GM12891 (cell line): ENCODE results near the gene KCNMA1.

Experiments
- POLR2A ChIP-seq: IDR thresholded peaks from 2 replicates; pipeline ENCODE4 v1.6.1; 2011; ENCODE audit warnings: low read depth, low read length, control low read depth
- POLR2AphosphoS5 ChIP-seq: IDR thresholded peaks from 2 replicates; pipeline ENCODE4 v1.6.1; 2011; ENCODE audit warnings: low read depth, low read length, control low read depth
- POU2F2 ChIP-seq: IDR thresholded peaks from 2 replicates; pipeline ENCODE4 v1.6.1; 2011; ENCODE audit warnings: low read depth, mild to moderate bottlenecking, control low read depth, low read length, moderate library complexity
- TAF1 ChIP-seq: IDR thresholded peaks from 2 replicates; pipeline ENCODE4 v1.6.1; 2011; ENCODE audit warnings: low read depth, low read length, control low read depth

GRCh38 chr10:77311186-77311585 is 326.4 kb downstream of the KCNMA1 start:
- TF ChIP-seq POLR2A (no peak), POLR2AphosphoS5 (no peak), POU2F2 (no peak), TAF1 (no peak)
